HG03432 (cell line): ENCODE results near the gene DFFB.
"Not testable (repeated sequence)": the region's sequence is repeated elsewhere in the genome, so short reads cannot be mapped to it uniquely, and the experiment has no call there.

ENCODE experiments used
- ATAC-seq: cut with Tn5 transposase; IDR thresholded peaks from one replicate; pipeline ENCODE4 v1.9.1; 2021; ENCODE audit warnings: mild to moderate bottlenecking, moderate library complexity; ENCODE audit not compliant: unreplicated experiment

DFFB gene

DNA sequence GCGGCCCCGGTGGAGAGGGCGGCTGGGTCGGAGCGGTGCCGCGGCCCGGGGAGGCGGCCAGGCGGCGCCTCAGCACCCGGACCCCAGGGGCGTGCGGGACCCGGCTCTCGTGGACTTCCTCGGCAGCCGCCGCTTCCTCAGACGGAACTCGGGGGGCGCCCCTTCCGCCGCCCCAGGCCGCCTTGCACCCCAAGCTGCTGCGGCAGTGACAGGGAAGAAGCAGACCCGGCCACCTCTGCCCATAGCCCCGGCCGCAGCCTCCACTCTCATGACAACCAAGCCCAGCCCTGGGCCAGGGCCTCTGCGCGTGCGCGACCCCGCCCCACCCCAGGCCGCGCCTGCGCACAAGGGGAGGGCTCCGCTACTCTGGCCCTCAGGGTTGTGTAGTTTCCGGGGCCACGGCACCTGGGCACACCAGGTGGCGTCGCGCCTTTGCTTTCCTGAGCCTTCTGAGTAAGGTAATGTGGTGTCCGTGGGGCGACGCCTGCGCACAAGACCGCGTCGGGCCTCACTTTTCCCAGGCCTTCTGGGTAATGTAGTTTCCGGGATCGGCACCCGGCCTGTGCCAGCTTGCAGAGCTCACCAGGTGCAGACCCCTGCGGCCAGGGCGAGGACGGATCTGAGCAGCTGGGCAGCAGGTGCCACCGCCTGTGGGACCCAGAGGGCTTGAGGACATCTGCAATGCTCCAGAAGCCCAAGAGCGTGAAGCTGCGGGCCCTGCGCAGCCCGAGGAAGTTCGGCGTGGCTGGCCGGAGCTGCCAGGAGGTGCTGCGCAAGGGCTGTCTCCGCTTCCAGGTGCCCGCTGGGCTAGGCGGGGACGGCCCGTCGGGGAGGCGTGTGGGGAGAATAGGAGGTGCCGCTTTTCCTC is at the start of gene DFFB, which contains the start of gene CEP104:
Gene DFFB (plus strand): TSS at position 554 of the 868 bp plus-strand sequence. CDS start 128 bp downstream, at position 682.
Gene CEP104 (minus strand): TSS at position 289 of the 868 bp plus-strand sequence. CDS start 4,804 bp downstream, outside the sequence.
- peak; percentile 92 for ATAC-seq

DNA sequence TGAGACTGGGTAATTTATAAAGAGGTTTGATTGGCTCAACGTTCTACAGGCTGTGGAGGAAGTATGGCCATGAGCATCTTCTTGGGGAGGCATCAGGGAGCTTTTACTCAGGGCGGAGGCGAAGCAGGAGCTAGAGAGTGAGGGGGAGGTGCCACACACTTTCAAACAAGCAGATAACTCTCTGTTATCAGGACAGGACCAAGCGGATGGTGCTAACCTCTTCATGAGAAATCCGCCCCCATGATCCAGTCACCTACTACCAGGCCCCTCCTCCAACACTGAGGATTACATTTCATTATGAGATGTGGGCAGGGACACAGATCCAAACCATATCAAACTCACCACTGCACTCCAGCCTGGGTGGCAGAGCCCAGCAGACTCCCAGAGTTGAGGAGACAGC is 49.5 kb upstream of the DFFB start:
- no peak for ATAC-seq

GRCh38 chr1:3809680-3810079 is 47.6 kb upstream of the DFFB start:
- no peak for ATAC-seq

DNA sequence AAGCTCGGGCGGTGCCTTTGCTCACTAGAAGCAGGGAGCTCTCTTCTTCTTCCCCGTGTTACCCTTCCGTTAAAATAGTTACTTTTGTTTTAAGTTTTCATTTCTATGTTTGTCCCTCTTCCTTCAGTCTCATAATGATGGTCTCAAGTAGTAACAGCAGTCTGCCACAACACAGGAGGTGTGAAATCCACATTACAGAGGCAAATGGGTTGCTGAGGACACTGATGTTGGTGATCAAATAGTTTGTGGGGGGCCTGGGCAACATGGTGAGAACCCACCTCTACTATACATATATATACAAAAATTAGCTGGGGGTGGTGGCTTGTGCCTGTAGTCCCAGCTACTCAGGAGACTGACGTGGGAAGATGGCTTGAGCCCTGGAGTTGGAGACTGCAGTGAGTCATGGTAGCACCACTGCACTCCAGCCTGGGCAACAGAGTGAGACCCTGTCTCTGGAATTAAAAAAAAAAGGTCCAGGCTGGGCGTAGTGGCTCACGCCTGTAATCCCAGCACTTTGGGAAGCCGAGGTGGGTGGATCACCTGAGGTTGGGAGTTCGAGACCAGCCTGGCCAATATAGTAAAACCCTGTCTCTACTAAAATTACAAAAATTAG is 47.0 kb upstream of the DFFB start:
- not testable (repeated sequence) for ATAC-seq

DNA sequence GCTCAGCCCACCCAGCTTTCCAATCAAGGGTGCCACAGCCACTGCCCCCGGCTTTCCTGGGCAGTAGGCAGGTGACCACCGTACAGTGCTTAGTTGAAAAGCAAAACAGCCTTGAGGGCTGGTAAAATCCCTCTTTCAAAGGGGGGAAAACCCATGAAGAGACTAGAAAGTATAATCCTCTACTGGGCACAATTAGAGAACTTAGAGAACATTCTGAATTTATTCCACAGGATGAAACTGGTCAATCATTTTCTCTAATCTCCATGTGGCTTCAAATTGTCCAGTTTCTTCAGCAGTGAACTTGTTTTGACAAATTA is 45.7 kb upstream of the DFFB start:
- ATAC-seq, result no peak

- ATAC-seq, result no peak
Observed at GRCh38 chr1:3814065-3814464, 43.2 kb upstream of the DFFB start.

DNA sequence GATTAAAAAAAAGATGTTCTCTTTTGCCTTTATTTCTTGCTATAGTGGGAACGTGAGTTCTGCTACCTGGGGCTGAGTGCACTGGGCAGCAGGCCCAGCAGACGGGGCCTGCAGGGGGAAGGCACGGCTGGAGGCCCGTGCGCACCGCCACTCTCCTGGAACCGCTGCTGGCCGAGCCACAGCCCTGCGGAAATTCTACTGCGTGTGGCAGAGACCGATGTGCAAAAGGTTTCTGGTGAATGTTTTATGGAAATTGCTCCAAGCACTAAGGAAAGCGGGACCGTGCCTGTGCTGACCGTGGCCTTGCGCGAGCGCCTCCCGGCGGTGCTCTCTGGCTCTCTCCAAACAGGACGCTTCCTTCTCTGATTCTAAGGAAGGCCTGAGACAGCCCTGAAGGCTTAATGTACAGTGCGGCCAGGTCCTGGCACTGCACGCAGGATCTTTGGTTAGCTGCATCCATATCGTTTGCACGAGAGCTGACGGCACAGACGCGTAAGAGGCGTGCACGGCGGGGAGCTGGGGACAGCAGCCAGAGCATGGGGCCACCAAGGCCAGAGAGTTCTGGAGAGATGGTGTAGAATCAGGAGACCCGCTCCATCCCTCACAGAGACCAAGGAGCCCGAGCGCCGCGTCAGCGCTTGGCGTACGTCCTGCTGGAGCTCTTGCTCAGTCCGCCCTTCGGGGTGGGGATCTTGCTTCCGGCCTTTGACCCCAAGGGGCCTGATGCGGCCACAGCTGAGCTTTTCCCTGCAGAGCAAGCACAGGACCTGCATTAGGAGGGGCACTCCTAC is 42.3 kb upstream of the DFFB start:
- no peak for ATAC-seq

- no peak for ATAC-seq
Observed at GRCh38 chr1:3816331-3817137, 40.7 kb upstream of the DFFB start.

DNA sequence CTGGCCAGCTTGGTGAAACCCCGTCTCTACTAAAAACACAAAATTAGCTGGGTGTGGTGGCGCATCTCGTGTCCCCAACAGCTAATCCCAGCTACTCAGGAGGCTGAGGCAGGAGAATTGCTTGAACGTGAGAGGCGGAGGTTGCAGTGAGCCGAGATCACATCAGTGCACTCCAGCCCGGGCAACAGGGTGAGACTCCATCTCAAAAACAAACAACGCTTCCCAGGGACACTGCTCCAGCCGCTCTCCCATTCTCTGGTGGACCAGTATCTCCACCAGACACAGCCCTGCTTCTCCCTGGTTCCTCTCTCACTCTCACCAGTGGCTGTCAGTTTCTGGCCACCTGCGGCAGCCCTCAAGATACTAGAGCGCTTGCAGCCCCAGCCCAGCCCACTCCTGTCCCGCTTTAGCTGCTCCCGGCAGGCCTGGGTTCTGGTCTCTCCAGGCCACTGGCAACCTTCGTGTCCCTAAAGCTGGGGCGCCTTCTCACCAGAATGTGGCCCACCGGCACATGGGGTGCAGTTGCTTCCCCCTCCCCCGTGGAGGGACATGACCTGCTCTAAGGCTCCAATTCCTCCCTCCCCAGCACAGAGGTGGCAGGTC is 40.0 kb upstream of the DFFB start:
- no peak for ATAC-seq

DNA sequence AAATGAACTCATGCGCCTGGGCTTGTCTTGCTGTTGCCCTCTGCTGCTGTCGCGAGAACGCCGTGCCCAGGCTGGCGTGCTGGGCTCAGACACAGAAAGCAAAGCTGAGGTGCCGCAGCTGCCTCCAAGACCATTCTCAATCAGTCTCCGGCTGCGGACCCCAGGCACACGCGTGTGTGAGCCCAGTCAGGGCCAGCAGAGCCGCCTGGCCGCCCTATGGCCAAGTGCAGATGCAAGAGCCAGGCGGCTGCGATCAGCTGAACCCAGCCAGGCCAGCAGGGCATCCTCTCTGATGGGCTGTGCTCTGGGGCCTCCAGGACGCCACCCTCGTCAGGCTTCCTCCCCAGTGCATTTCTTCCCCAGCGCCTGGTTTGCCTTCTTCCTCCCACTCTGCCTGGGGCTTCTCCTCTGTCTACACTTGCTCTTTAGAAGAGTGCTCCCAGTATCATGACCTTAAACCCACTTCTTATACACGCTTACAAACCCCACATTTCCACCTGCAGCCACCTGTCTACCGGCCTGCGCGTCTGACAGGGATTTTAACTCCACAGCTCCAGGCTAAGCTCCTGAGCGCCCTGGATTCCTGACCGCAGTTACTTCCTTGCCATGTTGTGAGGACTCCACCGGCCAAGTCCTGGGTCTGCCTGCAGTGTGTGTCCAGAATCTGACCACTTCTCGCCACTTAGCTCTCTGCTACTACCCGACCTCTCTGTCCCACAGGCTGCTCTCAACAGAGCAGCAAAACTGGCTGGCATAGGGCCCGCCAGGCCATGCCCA is 39.3 kb upstream of the DFFB start:
- ATAC-seq, result no peak

- no peak for ATAC-seq
Observed at GRCh38 chr1:3819771-3820200, 37.5 kb upstream of the DFFB start.

DNA sequence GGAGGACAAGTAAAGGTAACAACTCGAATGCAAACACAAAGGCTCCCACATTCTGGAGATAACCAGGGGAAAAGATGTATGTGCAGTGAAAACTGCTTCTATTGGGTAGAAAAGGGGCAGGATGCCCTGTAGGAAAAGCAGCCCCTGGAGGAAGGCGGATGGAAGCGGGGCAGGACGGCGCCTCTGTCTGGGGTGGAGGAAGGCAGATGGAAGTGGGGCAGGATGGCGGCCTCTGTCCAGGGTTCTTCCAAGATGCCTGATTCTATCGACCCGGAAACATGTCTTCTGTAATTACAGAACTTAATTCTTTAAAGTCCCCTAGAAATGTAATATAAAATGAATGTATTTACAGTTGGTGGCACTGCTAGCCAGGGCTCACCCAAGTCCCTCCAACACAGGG is 37.0 kb upstream of the DFFB start:
- no peak for ATAC-seq

DNA sequence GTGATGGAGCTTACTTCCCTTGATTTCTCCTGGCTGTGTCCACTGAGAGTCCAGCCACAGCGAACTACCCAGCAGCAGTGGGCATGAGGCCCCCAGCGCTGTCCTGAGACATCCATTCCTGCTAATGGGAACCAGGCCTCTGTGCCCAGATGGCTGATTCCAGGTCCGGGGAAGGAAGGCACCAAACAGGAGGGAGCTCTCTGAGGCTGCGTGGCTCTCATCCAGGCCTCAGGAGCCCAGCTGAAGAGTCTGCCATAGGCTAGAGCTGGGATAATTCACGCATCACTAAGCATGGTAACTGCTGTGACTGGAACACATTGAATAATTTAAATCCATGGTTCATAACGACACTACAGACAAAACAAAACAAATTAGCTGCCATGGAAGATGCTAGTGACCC is 36.3 kb upstream of the DFFB start:
- no peak for ATAC-seq

- no peak for ATAC-seq
Observed at GRCh38 chr1:3821447-3821846, 35.8 kb upstream of the DFFB start.

- ATAC-seq, result no peak
Observed at GRCh38 chr1:3821908-3822307, 35.4 kb upstream of the DFFB start.

- no peak for ATAC-seq
Observed at GRCh38 chr1:3822421-3822820, 34.9 kb upstream of the DFFB start.

- ATAC-seq, result no peak
Observed at GRCh38 chr1:3824650-3825049, 32.6 kb upstream of the DFFB start.

GRCh38 chr1:3825356-3825755 is 31.9 kb upstream of the DFFB start:
- ATAC-seq, result no peak

GRCh38 chr1:3827813-3828307 is 29.4 kb upstream of the DFFB start:
- no peak for ATAC-seq
